Myocyte (in vitro differentiated cells): Measurements from ENCODE around the gene TRDN. TPM values are rescaled to one million over a fixed set of nuclear protein-coding genes. Genes with fewer than 3 reads are reported as not detected.

Experiments used
- DNase-seq: peaks from one replicate; pipeline ENCODE4 v3.0.0-alpha.2; 2012; ENCODE audit warnings: low read depth
- polyA plus RNA-seq: library from polyadenylated mRNA; unstranded; fragments of >200 nt; gene quantifications from one replicate; pipeline ENCODE4 v1.2.1, GENCODE V29; 2012; ENCODE audit warnings: missing spikeins
- total RNA-seq: library from RNA; depleted of rRNA; stranded (reverse); fragments of >200 nt; gene quantifications from 2 replicates; pipeline ENCODE4 v1.2.3, GENCODE V29; 2014

TRDN gene
- total RNA-seq = 2.7 and 12.8 TPM in 2 replicates
- polyA plus RNA-seq = 0.74 TPM

- peak; percentile 51 for DNase-seq
These were observed at the start of gene TRDN for GRCh38 chr6:123636782-123637181. TRDN (minus strand) TSS chr6:123636950; CDS start chr6:123636775, 175 bp downstream.

DNA sequence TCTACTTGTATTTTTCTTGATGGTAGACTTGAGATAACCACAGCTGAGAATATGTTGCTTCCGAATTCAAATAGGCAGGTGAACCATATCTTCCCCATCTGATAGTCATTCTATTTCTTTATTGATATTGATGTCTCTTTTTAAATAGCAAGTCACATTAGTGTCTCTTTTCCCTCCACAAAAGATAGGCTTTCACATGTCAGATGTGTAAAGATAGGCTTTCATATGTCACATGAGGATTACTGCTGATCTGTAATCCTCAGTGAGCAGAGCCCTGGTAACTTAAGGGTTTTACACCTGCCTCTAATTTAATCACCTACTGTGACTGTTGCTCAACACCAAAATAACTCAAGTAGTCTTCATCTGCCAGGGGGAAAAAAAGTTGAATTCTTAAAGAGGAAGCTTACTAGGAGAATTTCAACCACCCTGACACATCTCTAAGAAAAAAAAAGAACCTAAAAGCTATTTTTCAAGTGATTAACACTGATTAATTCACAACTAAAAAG is 45.3 kb upstream of the TRDN start:
- no peak for DNase-seq

DNA sequence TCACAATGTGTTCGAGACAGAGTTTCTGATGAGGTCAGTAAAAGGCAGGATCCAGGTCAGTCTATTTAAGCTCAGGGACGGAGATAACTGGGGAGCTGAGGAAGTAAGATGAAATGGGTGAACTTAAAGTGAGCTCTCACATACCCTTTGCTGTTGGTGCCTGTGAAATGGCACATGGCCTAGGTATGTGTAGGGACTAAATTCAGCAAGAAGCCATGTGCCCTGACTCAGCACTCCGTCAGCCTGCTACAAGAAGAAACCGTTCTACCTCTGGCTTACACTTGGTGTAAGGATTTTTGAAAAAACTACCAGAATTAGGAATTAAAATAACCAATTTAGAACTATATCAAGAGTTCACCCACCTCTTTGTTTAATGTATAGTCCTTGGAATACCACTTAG is 41.1 kb upstream of the TRDN start:
- DNase-seq = no peak

DNA sequence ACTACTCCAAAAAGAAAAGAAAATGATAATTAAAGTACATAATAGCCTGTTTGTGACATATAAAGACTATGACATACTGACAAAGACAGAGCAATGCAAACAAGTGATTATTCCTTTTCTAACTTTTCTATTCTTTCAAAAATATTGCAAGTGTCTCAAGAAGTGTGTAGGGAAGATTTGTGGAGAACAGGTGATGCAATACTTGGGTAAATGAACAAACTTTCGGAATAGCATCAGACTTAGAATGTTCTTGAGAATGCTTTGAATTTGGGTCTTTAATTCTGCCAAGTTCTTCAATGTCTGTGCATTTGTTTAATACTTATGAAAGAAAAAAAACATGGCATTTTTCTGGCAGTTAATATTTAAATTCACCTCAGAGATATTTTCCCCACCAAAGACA is 40.0 kb upstream of the TRDN start:
- no peak for DNase-seq

DNA sequence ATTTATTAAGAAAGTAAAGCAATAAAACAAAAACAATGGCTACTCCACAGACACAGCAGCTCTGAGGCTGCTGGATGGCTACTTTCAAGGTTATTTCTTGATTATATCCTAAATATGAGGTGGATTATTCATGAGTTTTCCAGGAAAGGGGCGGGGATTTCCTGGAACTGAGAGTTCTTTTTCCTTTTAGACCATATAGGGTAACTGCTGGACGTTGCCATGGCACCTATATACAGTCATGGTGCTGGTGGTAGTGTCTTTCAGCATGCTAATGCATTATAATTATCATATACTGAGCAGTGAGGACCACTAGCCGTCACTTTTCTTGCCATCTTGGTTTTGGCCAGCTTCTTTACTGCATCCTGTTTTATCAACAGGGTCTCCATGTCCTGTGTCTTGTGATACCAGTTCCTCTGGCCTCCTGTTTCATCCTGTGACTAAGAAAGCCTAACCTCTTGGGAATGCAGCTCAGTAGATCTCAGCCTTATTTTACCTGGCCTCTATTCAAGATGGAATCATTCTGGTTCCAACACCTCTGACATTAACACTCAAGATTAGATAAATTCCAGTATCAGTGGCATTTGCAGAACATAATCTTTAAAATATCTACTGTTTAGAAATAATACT is 32.3 kb upstream of the TRDN start:
- DNase-seq = no peak

- no peak for DNase-seq
These were observed 31.3 kb upstream of the TRDN start for GRCh38 chr6:123668063-123668462.

DNA sequence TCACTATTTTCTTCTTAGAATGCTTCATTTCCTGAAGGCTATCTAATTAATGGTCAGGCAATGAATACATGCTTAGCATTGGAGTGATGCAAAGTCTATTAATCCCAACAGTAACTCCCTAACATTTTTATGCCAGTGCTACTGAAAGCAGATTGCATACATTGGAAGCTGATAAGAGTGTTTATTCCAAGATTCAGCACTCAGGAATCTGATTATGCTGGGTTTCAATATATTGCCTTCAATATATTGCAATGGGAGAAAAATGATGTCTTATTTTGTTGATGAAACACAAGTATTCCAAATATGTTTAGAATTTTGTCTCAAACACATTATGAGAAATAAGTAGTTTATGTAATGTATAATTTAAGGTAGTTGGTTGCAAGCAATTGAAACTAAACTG is 26.7 kb upstream of the TRDN start:
- DNase-seq = no peak

GRCh38 chr6:123662757-123663156 is 26.0 kb upstream of the TRDN start:
- DNase-seq = no peak

DNA sequence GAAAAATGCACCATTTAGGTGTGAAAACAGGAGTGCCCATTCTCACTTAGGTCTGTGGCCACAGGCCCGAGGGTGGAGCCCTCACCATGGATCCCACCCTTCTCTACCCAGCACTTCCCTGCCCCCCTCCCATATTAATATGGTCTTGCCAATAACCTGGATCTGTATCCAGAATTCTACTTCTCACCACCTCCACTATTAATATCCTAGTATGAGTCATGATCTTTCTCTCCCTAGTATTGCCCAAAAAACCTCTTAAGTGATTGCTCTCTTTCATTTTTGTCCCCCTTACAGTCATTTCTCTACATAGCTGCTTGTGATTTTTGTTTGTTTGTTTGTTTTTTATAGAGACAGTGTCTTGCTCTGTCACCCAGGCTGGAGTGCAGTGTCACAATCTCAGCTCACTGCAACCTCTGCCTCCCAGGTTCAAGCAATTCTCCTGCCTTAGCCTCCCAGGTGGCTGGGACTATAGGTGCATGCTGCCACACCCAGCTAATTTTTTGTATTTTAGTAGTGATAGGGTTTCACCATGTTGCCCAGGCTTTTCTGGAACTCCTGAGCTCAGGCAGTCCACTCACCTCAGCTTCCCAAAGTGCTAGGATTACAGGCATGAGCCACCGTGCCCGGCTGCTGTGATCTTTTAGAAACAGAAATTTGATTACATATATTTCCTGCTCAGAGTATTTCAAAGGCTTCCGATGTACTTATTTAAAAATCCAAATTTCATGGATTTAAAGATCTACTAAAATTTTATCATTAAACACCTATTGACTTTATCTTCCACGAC is 24.5 kb upstream of the TRDN start:
- no peak for DNase-seq

- no peak for DNase-seq
These were observed 23.4 kb upstream of the TRDN start for GRCh38 chr6:123659960-123660748.

DNA sequence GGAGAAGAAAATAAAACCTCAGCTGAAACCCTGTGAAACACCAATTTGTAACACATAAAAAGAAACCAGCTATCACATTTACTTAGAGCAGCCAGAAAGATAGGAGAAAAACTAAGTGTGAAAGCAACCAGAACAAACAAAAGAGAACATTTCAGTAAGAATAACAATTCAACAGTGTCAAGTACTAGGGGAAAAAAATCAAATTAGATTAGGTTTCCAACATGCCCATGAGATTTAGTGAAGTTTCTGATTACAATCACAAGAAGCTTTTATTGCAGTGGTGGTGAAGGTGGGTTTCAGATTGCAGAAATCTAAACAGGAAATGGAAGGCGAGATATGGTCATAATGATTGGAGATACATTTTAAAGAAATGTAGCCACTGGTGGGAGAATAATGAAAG is 22.1 kb upstream of the TRDN start:
- DNase-seq = no peak

GRCh38 chr6:123655521-123656306 is 19.0 kb upstream of the TRDN start:
- peak; percentile 26 for DNase-seq

- no peak for DNase-seq
These were observed 12.0 kb upstream of the TRDN start for GRCh38 chr6:123648723-123649122.

- no peak for DNase-seq
These were observed 11.3 kb upstream of the TRDN start for GRCh38 chr6:123648020-123648580.

DNA sequence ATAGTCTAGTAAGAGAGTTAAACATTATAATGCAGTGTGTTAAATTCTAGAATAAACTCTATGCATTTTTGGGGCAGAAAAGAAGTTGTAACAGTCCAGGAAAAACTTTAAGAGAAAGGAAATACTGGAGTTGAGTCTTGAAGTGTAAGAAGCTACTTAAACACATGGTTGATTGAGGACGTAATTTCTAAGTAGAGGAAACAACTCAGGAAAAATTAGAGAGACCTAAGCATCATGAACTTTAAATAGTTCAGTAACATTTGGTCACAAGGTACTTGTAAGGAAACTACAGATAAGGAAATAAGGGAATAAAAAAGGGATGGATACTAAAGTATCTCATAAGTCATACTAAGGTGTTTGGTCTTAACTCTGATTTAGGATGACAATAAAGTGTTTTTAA is 4.7 kb upstream of the TRDN start:
- no peak for DNase-seq

- peak; percentile 36 for DNase-seq
These were observed 3.9 kb upstream of the TRDN start for GRCh38 chr6:123640567-123641187.

GRCh38 chr6:123638865-123639264 is 2.1 kb upstream of the TRDN start:
- DNase-seq = no peak

DNA sequence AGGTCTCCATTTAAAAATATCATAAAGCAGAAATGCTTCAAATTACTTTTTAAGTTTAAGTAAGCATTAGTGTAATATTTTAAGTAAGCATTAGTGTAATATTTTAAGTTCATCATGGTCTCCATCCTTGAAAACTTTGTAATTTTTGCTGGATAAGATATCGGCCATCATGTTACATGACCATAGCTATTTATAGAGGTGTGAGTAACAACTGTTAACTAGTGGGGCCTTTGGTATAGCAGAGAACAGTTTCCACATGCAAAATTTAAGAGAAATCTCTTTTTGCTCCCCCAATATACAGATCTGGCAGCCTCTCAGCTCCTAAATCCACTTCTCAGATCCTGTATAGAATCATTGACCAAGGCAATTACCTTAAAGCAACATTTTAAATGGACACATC is 468 bp downstream of the TRDN start:
- DNase-seq = peak; percentile 41

DNA sequence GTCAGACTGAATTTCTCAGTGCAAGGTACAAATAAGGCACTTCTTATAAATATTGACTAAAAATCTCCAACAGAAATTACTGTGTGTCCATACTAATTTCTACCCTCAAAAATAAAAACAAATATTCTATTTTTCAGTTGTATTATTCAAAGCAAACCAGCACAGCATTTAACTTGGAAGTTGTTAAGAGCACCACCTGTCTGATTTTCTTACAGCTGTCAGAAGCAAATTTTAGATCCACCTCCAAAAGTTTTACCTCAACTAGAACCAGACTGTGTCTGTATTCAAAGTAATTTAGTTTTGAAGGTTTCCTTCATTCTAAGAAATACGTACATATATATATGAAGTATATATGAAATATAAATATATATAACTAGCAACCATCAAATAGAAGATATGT is 1.2 kb downstream of the TRDN start:
- peak; percentile 29 for DNase-seq

GRCh38 chr6:123635144-123635543 is 1.6 kb downstream of the TRDN start:
- peak; percentile 31 for DNase-seq
